Body of pancreas (tissue), 4 donors: ENCODE measurements around the gene CHCHD6. TPM values are rescaled to one million over a fixed set of nuclear protein-coding genes. Genes with fewer than 3 reads are reported as not detected.

ENCODE experiments used
- ATAC-seq: fragments of 150-250 bp; one replicate; pipeline ENCODE4 v1.9.1; 2016
- DNase-seq, 4 donors: peaks; one replicate each; pipeline ENCODE4 v3.0.0-alpha.2; 2019
- H3K27ac ChIP-seq, 4 donors: fragments of 200-600 bp; sonication (generic); 1 replicate in 3 of 4; 2 replicates in 1 of 4; pipeline versions ENCODE4 v1.5.1 to v1.6.1; 2016 to 2019; ENCODE audit warnings: mild to moderate bottlenecking in 1 of 4, mixed read lengths in 1 of 4, moderate library complexity in 1 of 4
- H3K27me3 ChIP-seq, 2 donors: fragments of 200-600 bp; sonication (generic); one replicate each; pipeline ENCODE4 v1.6.0; 2016; ENCODE audit warnings: mild to moderate bottlenecking in 1 of 2
- H3K36me3 ChIP-seq, 2 donors: fragments of 200-600 bp; sonication (generic); replicated peaks in 1 of 2; 2 replicates each; pipeline ENCODE4 v1.5.1; 2016; ENCODE audit warnings: low read depth in 2 of 2; ENCODE audit not compliant: insufficient read depth in 1 of 2
- H3K4me1 ChIP-seq: fragments of 200-600 bp; sonication (generic); one replicate; pipeline ENCODE4 v1.6.0; 2016
- H3K4me3 ChIP-seq, 2 donors: fragments of 200-600 bp; sonication (generic); 1 replicate in 1 of 2; 2 replicates in 1 of 2; pipeline ENCODE4 v1.5.1; 2016 to 2019
- H3K9me3 ChIP-seq, 3 donors: fragments of 200-600 bp; sonication (generic); 1 replicate in 2 of 3; 2 replicates in 1 of 3; pipeline ENCODE4 v1.5.1; 2016
- CTCF ChIP-seq, 7 experiments: fragments of 450-650 bp in 4 of 7; fragments of 200-600 bp in 3 of 7; sonication (generic) in 3 of 7; IDR thresholded peaks; one replicate each; pipeline ENCODE4 v1.5.1; 2016 to 2019; ENCODE audit warnings: antibody characterized with exemption in 7 of 7
- POLR2A ChIP-seq, 3 donors: fragments of 450-650 bp; IDR thresholded peaks; one replicate each; pipeline ENCODE4 v1.6.1; 2016; ENCODE audit warnings: antibody characterized with exemption in 3 of 3, mild to moderate bottlenecking in 2 of 3
- WGBS, 2 donors: methylation state at CpG; one replicate each; pipeline ENCODE4 v1.1.5; 2017; 5-methylcytosine and 5-hydroxymethylcytosine counted together
- intact Hi-C: fragments of 100-400 bp; cut with DNase I; formaldehyde crosslinking; loops from one replicate; pipeline ENCODE4 v1.15.1; 2023
- total RNA-seq, 2 donors: library from RNA; depleted of rRNA; stranded (reverse); fragments of >200 nt; gene quantifications; one replicate each; pipeline ENCODE4 v1.1.0, GENCODE V29; 2016

CHCHD6 gene
- total RNA-seq, 2 donors from 2014 or later, result 0.66 to 10.9 TPM

GRCh38 chr3:126733061-126733430 lies 29.0 kb downstream of the CHCHD6 start:
- no peaks in the 10 kb centered on the region for H3K36me3 ChIP-seq
- H3K27ac ChIP-seq, result no peak overlapping the region
- H3K9me3 ChIP-seq, result no peaks in the 10 kb centered on the region
- H3K4me1 ChIP-seq, result no peaks in the 10 kb centered on the region
- WGBS, 2 donors, result 92 to 98% methylated on average over 5 of the region's 5 CpGs
- no peak for TF ChIP-seq POLR2A (IDR thresholded peaks at IDR 0.05)
- TF ChIP-seq CTCF (IDR thresholded peaks at IDR 0.05), result no peak
- no peak for DNase-seq
- intact Hi-C loops, result no loop called here
- no peaks in the 10 kb centered on the region for H3K27me3 ChIP-seq
- H3K4me3 ChIP-seq, result no peak overlapping the region
- ATAC-seq, result no peak

GRCh38 chr3:126734106-126734723 lies 30.2 kb downstream of the CHCHD6 start:
- H3K27me3 ChIP-seq, result no peaks in the 10 kb centered on the region
- H3K27ac ChIP-seq, result no peak overlapping the region
- no peak for DNase-seq
- no peaks in the 10 kb centered on the region for H3K4me1 ChIP-seq
- intact Hi-C loops, result no loop called here
- no peak overlapping the region for H3K4me3 ChIP-seq
- ATAC-seq, result no peak
- WGBS, 2 donors, result 80 to 83% methylated on average over 5 of the region's 5 CpGs
- H3K9me3 ChIP-seq, result no peaks in the 10 kb centered on the region
- H3K36me3 ChIP-seq, result no peaks in the 10 kb centered on the region
- no peak for TF ChIP-seq POLR2A (IDR thresholded peaks at IDR 0.05)
- TF ChIP-seq CTCF (IDR thresholded peaks at IDR 0.05), result no peak

GRCh38 chr3:126737527-126737926 lies 33.5 kb downstream of the CHCHD6 start:
- 92 to 94% methylated on average over 7 of the region's 7 CpGs for WGBS, 2 donors
- intact Hi-C loops, result no loop called here
- no peaks in the 10 kb centered on the region for H3K36me3 ChIP-seq
- no peaks in the 10 kb centered on the region for H3K4me1 ChIP-seq
- ATAC-seq, result no peak
- H3K27me3 ChIP-seq, result no peaks in the 10 kb centered on the region
- H3K9me3 ChIP-seq, result no peaks in the 10 kb centered on the region
- TF ChIP-seq CTCF (IDR thresholded peaks at IDR 0.05) (no peak), POLR2A (IDR thresholded peaks at IDR 0.05) (no peak)
- DNase-seq, result no peak
- no peak overlapping the region for H3K27ac ChIP-seq
- H3K4me3 ChIP-seq, result no peak overlapping the region

GRCh38 chr3:126742057-126742456 lies 38.0 kb downstream of the CHCHD6 start:
- no peaks in the 10 kb centered on the region for H3K27me3 ChIP-seq
- no peaks in the 10 kb centered on the region for H3K36me3 ChIP-seq
- ATAC-seq (no peak), DNase-seq (no peak)
- no peak for TF ChIP-seq POLR2A (IDR thresholded peaks at IDR 0.05)
- TF ChIP-seq CTCF (IDR thresholded peaks at IDR 0.05), result no peak
- peaks cover 19% of the 10 kb centered on the region for H3K4me1 ChIP-seq
- 82 to 91% methylated on average over 4 to 5 of the region's 5 CpGs for WGBS, 2 donors
- no peak overlapping the region for H3K4me3 ChIP-seq
- intact Hi-C loops, result no loop called here
- H3K9me3 ChIP-seq, result no peaks in the 10 kb centered on the region
- no peak overlapping the region for H3K27ac ChIP-seq

GRCh38 chr3:126743350-126743749 lies 39.3 kb downstream of the CHCHD6 start:
- H3K27me3 ChIP-seq, result no peaks in the 10 kb centered on the region
- H3K4me1 ChIP-seq, result peaks cover 20% of the 10 kb centered on the region
- 91% methylated on average over 4 to 5 of the region's 5 CpGs for WGBS, 2 donors
- ATAC-seq (no peak), DNase-seq (no peak)
- no peaks in the 10 kb centered on the region for H3K36me3 ChIP-seq
- intact Hi-C loops, result no loop called here
- no peak overlapping the region for H3K27ac ChIP-seq
- no peak for TF ChIP-seq CTCF (IDR thresholded peaks at IDR 0.05)
- no peak for TF ChIP-seq POLR2A (IDR thresholded peaks at IDR 0.05)
- no peak overlapping the region for H3K4me3 ChIP-seq
- H3K9me3 ChIP-seq, result no peaks in the 10 kb centered on the region
